ENCODE results near the gene EPB41L4B.
A peak's percentile ranks its signal among the peaks of the same experiment; 100 is the strongest.

Gene EPB41L4B

GRCh38 chr9:109198736-109199382 lies 122.0 kb downstream of the EPB41L4B start:
- DNase-seq (ENCODE audit: low spot score), result peak; percentile 55

DNA sequence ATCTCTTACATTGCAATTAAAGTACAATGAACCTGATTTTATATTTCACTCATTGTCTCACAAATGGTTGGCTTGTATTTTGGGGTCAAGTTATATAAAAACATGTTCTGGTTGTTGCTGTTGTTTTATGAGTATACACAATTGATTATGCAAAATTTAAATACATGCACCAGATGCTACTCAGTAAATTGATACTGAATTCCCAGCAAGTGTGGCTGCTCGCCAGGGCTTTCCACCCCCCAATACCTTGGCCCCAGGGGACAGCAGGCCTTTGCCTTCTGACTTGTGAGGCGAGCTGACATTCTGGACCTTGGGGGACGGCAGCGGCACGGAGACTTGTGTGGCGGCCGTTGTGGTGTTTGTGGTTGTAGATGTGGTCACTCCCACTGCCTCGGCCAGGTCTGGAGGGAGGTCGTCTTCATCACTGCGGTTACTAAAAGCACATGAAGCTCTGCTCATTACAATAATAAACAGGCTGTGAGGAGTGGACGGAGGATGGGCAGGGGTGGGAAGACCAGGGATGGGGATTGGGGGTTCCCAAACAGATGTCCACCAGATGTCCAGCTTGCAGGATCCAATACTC lies 126.8 kb downstream of the EPB41L4B start:
- no peak for DNase-seq (ENCODE audit: low spot score)

- no peak for DNase-seq (ENCODE audit: low spot score)
These were observed 128.0 kb downstream of the EPB41L4B start for GRCh38 chr9:109192732-109193361.

- DNase-seq (ENCODE audit: low spot score), result no peak
These were observed 129.1 kb downstream of the EPB41L4B start for GRCh38 chr9:109191746-109192145.

DNA sequence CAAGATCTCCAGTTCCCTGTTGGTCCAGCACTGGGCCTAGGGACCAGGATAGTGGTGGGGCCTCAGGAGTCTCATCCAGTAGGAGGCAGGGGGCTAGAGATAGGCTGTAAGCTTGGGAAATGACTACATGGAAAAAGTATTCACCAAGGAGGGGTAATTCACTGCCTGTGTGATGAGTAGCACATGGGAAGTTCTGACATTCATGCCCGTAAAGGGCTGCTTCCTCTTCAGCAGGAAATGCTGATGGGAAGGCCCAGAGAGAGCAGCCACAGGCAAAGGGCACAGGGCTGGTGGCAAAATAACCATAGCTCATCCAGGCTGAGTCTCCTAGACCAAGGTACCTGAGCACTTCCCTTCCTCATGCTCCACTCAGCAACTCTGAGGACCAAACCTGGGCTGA lies 130.7 kb downstream of the EPB41L4B start:
- DNase-seq (ENCODE audit: low spot score), result no peak

- no peak for DNase-seq (ENCODE audit: low spot score)
These were observed 133.9 kb downstream of the EPB41L4B start for GRCh38 chr9:109186857-109187520.

GRCh38 chr9:109182940-109183798 lies 137.7 kb downstream of the EPB41L4B start:
- peak; percentile 33 for DNase-seq (ENCODE audit: low spot score)

DNA sequence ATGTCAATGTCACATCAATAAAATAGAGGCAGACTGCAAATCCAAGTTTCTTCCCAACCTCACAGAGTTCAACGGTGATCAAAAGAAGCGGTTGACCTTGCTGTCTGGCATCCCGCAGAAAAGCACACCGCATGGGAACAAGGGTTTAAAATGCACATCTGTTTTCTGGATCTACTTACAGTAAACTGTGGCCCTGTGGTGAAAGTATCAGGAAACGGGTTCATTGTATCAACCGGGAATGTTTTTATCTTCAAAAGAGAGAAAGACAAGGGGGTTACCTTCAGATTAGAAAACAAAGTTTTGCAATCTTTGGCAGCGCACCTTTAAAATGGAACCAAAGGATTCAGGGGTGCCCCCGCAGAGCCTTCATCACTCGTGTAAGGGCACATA lies 138.3 kb downstream of the EPB41L4B start:
- DNase-seq (ENCODE audit: low spot score), result no peak

DNA sequence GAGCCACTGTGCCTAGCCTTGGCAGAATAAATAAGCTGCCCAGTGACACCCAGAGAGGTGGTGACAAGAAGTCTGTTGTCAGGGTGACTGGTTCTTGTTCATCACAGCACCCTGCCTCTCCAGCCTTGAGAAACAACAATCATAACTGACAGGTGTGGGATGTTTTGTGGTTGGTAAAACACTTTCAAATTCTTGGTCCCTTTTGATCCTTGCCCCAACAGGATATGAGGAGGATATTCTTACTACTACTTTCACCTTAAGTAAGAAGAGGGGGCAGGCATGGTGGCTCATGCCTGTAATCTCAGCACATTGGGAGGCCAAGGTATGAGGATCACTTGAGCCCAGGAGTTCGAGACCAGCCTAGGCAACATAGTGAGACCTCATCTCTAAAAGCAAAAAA lies 139.6 kb downstream of the EPB41L4B start:
- no peak for DNase-seq (ENCODE audit: low spot score)

- no peak for DNase-seq (ENCODE audit: low spot score)
These were observed 140.9 kb downstream of the EPB41L4B start for GRCh38 chr9:109179801-109180523.

DNA sequence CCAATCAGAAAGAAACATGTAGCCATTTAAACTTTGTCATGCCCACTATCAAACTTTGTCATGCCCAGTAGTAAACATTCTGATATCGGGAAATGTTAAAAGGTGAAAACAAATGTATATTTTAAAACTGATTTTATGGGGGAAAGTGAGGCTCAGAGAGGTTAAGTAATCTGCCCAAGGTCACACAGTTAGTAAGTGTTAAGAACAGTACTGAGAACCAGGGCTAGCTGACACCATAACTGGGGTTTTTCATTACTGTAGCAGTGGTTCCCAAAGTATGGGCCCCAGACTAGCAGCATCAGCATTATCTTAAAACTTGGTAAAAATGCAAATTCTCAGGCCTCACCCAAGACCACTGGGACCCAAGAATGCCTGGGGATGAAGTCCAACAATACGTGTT lies 143.9 kb downstream of the EPB41L4B start:
- DNase-seq (ENCODE audit: low spot score), result no peak

GRCh38 chr9:109176386-109176785 lies 144.5 kb downstream of the EPB41L4B start:
- no peak for DNase-seq (ENCODE audit: low spot score)

GRCh38 chr9:109172935-109173334 lies 147.9 kb downstream of the EPB41L4B start:
- DNase-seq (ENCODE audit: low spot score), result no peak

DNA sequence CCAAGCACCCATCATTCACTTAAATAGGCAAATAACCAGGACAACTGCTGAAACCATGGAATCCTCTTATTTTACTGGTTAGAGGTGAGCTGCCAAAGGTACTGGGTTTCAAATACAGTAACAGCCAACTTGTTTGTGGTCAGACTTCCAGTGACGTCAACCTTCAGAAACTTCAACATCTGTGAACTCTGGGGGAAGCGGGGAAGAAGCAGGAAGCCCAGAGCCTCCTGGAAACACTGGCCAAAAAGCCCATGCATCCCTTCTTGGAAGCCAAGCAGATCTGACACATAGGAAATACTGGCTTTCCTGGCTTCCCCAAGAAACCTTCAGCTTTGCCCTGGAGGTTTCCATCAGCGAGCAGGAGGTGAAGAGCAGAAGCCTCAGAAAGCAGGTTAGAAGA lies 148.9 kb downstream of the EPB41L4B start:
- no peak for DNase-seq (ENCODE audit: low spot score)

- DNase-seq (ENCODE audit: low spot score), result no peak
These were observed 152.7 kb downstream of the EPB41L4B start for GRCh38 chr9:109168170-109168569.

GRCh38 chr9:109167716-109168115 lies 153.1 kb downstream of the EPB41L4B start:
- no peak for DNase-seq (ENCODE audit: low spot score)

- no peak for DNase-seq (ENCODE audit: low spot score)
These were observed 153.9 kb downstream of the EPB41L4B start, which contains the start of gene FRRS1L for GRCh38 chr9:109166771-109167601. Gene FRRS1L, minus strand, starts transcription at chr9:109167249. Its CDS starts 111 bp downstream, at chr9:109167138.

GRCh38 chr9:109166171-109166770 lies 154.6 kb downstream of the EPB41L4B start:
- DNase-seq (ENCODE audit: low spot score), result no peak

DNA sequence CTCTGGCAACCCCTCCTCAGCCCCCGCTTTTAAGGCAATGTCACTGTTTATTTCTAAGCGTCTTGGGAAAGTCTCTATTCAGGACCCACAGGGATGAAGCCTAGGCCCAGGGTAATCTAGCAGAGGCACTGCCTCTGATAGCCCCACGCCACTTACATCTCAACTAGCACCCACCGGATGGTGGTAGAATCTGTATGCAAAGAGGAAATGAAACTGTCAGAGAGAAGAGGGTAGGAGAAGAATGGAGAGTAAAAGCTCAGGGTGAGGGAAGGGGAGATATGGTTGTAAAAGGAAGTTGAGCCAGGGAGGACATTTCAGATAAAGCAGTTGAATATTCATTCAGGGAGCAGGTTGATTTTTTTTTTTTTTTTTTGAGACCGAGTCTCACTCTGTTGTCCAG lies 156.8 kb downstream of the EPB41L4B start:
- DNase-seq (ENCODE audit: low spot score), result no peak

- no peak for DNase-seq (ENCODE audit: low spot score)
These were observed 157.7 kb downstream of the EPB41L4B start for GRCh38 chr9:109163194-109163593.
